GM23338 (cell line): Measurements from ENCODE around the gene RAB44.

ENCODE experiments used
- ETS1 ChIP-seq: IDR thresholded peaks from 2 replicates; pipeline ENCODE4 v1.6.1; 2016; ENCODE audit warnings: antibody characterized with exemption
- EZH2 ChIP-seq: fragments of 200-600 bp; sonication (generic); IDR thresholded peaks from one replicate; pipeline ENCODE4 v1.8.0; 2017; ENCODE audit warnings: antibody characterized with exemption, mild to moderate bottlenecking, low read depth; ENCODE audit not compliant: unreplicated experiment
- JUNB ChIP-seq: IDR thresholded peaks from one replicate; pipeline ENCODE4 v1.6.1; 2016; ENCODE audit warnings: antibody characterized with exemption; ENCODE audit not compliant: unreplicated experiment
- NANOG ChIP-seq: IDR thresholded peaks from 2 replicates; pipeline ENCODE4 v1.6.1; 2016; ENCODE audit warnings: antibody characterized with exemption, borderline replicate concordance
- POLR2AphosphoS5 ChIP-seq: IDR thresholded peaks from 2 replicates; pipeline ENCODE4 v1.6.1; 2016; ENCODE audit warnings: antibody characterized with exemption, low read depth
- TF ChIP-seq, protein P1 (sequence below), 2 experiments: fragments of 200-600 bp in 1 of 2; sonication (generic) in 1 of 2; conservative IDR thresholded peaks; 2 replicates each; pipeline versions ENCODE4 v1.5.1 to v1.6.1; 2016 to 2017; ENCODE audit warnings: antibody characterized with exemption in 2 of 2, low read depth in 2 of 2, mild to moderate bottlenecking in 2 of 2, moderate library complexity in 1 of 2

GRCh38 chr6:36735110-36736071 is 37.8 kb downstream of the RAB44 start:
- TF ChIP-seq, protein P1, sequence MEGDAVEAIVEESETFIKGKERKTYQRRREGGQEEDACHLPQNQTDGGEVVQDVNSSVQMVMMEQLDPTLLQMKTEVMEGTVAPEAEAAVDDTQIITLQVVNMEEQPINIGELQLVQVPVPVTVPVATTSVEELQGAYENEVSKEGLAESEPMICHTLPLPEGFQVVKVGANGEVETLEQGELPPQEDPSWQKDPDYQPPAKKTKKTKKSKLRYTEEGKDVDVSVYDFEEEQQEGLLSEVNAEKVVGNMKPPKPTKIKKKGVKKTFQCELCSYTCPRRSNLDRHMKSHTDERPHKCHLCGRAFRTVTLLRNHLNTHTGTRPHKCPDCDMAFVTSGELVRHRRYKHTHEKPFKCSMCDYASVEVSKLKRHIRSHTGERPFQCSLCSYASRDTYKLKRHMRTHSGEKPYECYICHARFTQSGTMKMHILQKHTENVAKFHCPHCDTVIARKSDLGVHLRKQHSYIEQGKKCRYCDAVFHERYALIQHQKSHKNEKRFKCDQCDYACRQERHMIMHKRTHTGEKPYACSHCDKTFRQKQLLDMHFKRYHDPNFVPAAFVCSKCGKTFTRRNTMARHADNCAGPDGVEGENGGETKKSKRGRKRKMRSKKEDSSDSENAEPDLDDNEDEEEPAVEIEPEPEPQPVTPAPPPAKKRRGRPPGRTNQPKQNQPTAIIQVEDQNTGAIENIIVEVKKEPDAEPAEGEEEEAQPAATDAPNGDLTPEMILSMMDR (conservative IDR thresholded peaks at IDR 0.05; ENCODE audit: low read depth in 2 of 2) = no peak
- TF ChIP-seq JUNB (no peak), EZH2 (no peak), POLR2AphosphoS5 (no peak), NANOG (no peak), ETS1 (no peak)
